HG02884 (cell line): ENCODE results near the gene CASQ2.

Experiments used
- ATAC-seq: cut with Tn5 transposase; IDR thresholded peaks from one replicate; pipeline ENCODE4 v1.9.1; 2021; ENCODE audit warnings: mild to moderate bottlenecking, moderate library complexity; ENCODE audit not compliant: unreplicated experiment

CASQ2 gene

GRCh38 chr1:115768549-115768948 lies at the start of gene CASQ2:
Gene CASQ2 (minus strand): TSS chr1:115768714. CDS start chr1:115768541, 173 bp downstream.
- ATAC-seq = no peak

- no peak for ATAC-seq
Observed at GRCh38 chr1:115815694-115816093, 47.2 kb upstream of the CASQ2 start.

GRCh38 chr1:115814685-115815398 lies 46.3 kb upstream of the CASQ2 start:
- no peak for ATAC-seq

GRCh38 chr1:115813727-115814126 lies 45.2 kb upstream of the CASQ2 start:
- ATAC-seq = no peak

- no peak for ATAC-seq
Observed at GRCh38 chr1:115811140-115811828, 42.8 kb upstream of the CASQ2 start.

GRCh38 chr1:115810609-115811008 lies 42.1 kb upstream of the CASQ2 start:
- no peak for ATAC-seq

GRCh38 chr1:115809847-115810246 lies 41.3 kb upstream of the CASQ2 start:
- ATAC-seq = no peak

- ATAC-seq = no peak
Observed at GRCh38 chr1:115809076-115809475, 40.6 kb upstream of the CASQ2 start.

- ATAC-seq = peak; percentile 52
Observed at GRCh38 chr1:115807723-115808122, 39.2 kb upstream of the CASQ2 start.

GRCh38 chr1:115805597-115805996 lies 37.1 kb upstream of the CASQ2 start:
- no peak for ATAC-seq

- no peak for ATAC-seq
Observed at GRCh38 chr1:115802416-115802815, 33.9 kb upstream of the CASQ2 start.

GRCh38 chr1:115797486-115797885 lies 29.0 kb upstream of the CASQ2 start:
- no peak for ATAC-seq

GRCh38 chr1:115796897-115797296 lies 28.4 kb upstream of the CASQ2 start:
- no peak for ATAC-seq

GRCh38 chr1:115796036-115796435 lies 27.5 kb upstream of the CASQ2 start:
- ATAC-seq = no peak

- no peak for ATAC-seq
Observed at GRCh38 chr1:115794976-115795639, 26.6 kb upstream of the CASQ2 start.

- no peak for ATAC-seq
Observed at GRCh38 chr1:115793162-115793561, 24.6 kb upstream of the CASQ2 start.

- ATAC-seq = no peak
Observed at GRCh38 chr1:115791816-115792215, 23.3 kb upstream of the CASQ2 start.

GRCh38 chr1:115790846-115791245 lies 22.3 kb upstream of the CASQ2 start:
- ATAC-seq = no peak

GRCh38 chr1:115790356-115790755 lies 21.8 kb upstream of the CASQ2 start:
- ATAC-seq = no peak

- ATAC-seq = no peak
Observed at GRCh38 chr1:115783311-115783710, 14.8 kb upstream of the CASQ2 start.

- no peak for ATAC-seq
Observed at GRCh38 chr1:115782571-115783281, 14.2 kb upstream of the CASQ2 start.
